ENCODE measurements around the gene CEP290.

CEP290 gene

GRCh38 chr12:88132392-88132791 lies 9.5 kb downstream of the CEP290 start:
- no peaks in the 10 kb centered on the region for H3K27me3 ChIP-seq (ENCODE audit: insufficient read depth, poor library complexity, severe bottlenecking)
- H3K4me3 ChIP-seq (replicated peaks; ENCODE audit: insufficient read depth, low read length): no peak overlapping the region
- TF ChIP-seq SPI1 (IDR thresholded peaks at IDR 0.05; ENCODE audit: borderline replicate concordance, low read depth): no peak
- no peak for TF ChIP-seq REST (IDR thresholded peaks at IDR 0.05; ENCODE audit: insufficient replicate concordance, low read depth)
- TF ChIP-seq GABPA (IDR thresholded peaks at IDR 0.05; ENCODE audit: low read depth): no peak
- no peak for TF ChIP-seq CTCF (IDR thresholded peaks at IDR 0.05; ENCODE audit: insufficient read depth, low read length)
- no peak for TF ChIP-seq POLR2AphosphoS5 (IDR thresholded peaks at IDR 0.05; ENCODE audit: low read depth)
- no peak overlapping the region for H3K27ac ChIP-seq (replicated peaks)
- no peak for DNase-seq (ENCODE audit: low read depth in 1 of 2, low spot score in 1 of 2)

- DNase-seq (ENCODE audit: low read depth in 1 of 2, low spot score in 1 of 2): no peak
- no peak overlapping the region for H3K4me3 ChIP-seq (replicated peaks; ENCODE audit: insufficient read depth, low read length)
- H3K27me3 ChIP-seq (ENCODE audit: insufficient read depth, poor library complexity, severe bottlenecking): no peaks in the 10 kb centered on the region
- no peak overlapping the region for H3K27ac ChIP-seq (replicated peaks)
- TF ChIP-seq REST (IDR thresholded peaks at IDR 0.05; ENCODE audit: insufficient replicate concordance, low read depth) (no peak), GABPA (IDR thresholded peaks at IDR 0.05; ENCODE audit: low read depth) (no peak), POLR2AphosphoS5 (IDR thresholded peaks at IDR 0.05; ENCODE audit: low read depth) (no peak), CTCF (IDR thresholded peaks at IDR 0.05; ENCODE audit: insufficient read depth, low read length) (no peak), SPI1 (IDR thresholded peaks at IDR 0.05; ENCODE audit: borderline replicate concordance, low read depth) (no peak)
Observed at GRCh38 chr12:88127855-88128254, 14.0 kb downstream of the CEP290 start.

- DNase-seq (ENCODE audit: low read depth in 1 of 2, low spot score in 1 of 2): no peak
- Histone ChIP-seq H3K27me3 (ENCODE audit: insufficient read depth, poor library complexity, severe bottlenecking) (no peaks in the 10 kb centered on the region), H3K27ac (replicated peaks) (no peak overlapping the region), H3K4me3 (replicated peaks; ENCODE audit: insufficient read depth, low read length) (no peak overlapping the region)
- TF ChIP-seq REST (IDR thresholded peaks at IDR 0.05; ENCODE audit: insufficient replicate concordance, low read depth) (no peak), CTCF (IDR thresholded peaks at IDR 0.05; ENCODE audit: insufficient read depth, low read length) (no peak), GABPA (IDR thresholded peaks at IDR 0.05; ENCODE audit: low read depth) (no peak), SPI1 (IDR thresholded peaks at IDR 0.05; ENCODE audit: borderline replicate concordance, low read depth) (no peak)
Observed at GRCh38 chr12:88127099-88127498, 14.8 kb downstream of the CEP290 start.

All from HL-60 (cell line).